Naive B cell (primary cell): ENCODE measurements around the gene RAB26. TPM values are rescaled to one million over a fixed set of nuclear protein-coding genes. Genes with fewer than 3 reads are reported as not detected.
"Not testable (repeated sequence)": the region's sequence is repeated elsewhere in the genome, so short reads cannot be mapped to it uniquely, and the experiment has no call there.

Experiments used
- ATAC-seq, 2 donors: fragments of 150-1000 bp; cut with Tn5 transposase; 2 replicates each; pipeline ENCODE4 v1.10.0; 2021; ENCODE audit warnings: low read depth in 2 of 2, mild to moderate bottlenecking in 2 of 2, moderate library complexity in 2 of 2
- DNase-seq: peaks from one replicate; pipeline ENCODE4 v3.0.0; 2022
- H3K27ac Mint-ChIP-seq, 6 donors: one replicate each; pipeline ENCODE4 v1.8.0; 2020 to 2022; ENCODE audit warnings: mild to moderate bottlenecking in 6 of 6, mixed read lengths in 6 of 6, moderate library complexity in 5 of 6, inconsistent platforms in 2 of 6
- H3K27me3 Mint-ChIP-seq, 3 donors: one replicate each; pipeline ENCODE4 v1.8.0; 2021 to 2022; ENCODE audit warnings: mixed read lengths in 3 of 3, mild to moderate bottlenecking in 1 of 3
- H3K36me3 Mint-ChIP-seq, 2 donors: one replicate each; pipeline ENCODE4 v1.8.0; 2020 to 2022; ENCODE audit warnings: mixed read lengths in 2 of 2, inconsistent platforms in 1 of 2, mild to moderate bottlenecking in 1 of 2
- H3K4me1 Mint-ChIP-seq, 3 donors: one replicate each; pipeline ENCODE4 v1.8.0; 2020 to 2022; ENCODE audit warnings: mixed read lengths in 3 of 3, inconsistent platforms in 1 of 3, mild to moderate bottlenecking in 1 of 3, moderate library complexity in 1 of 3
- H3K4me3 Mint-ChIP-seq, 8 donors: one replicate each; pipeline ENCODE4 v1.8.0; 2020 to 2022; ENCODE audit warnings: mild to moderate bottlenecking in 8 of 8, mixed read lengths in 8 of 8, moderate library complexity in 8 of 8, inconsistent platforms in 2 of 8
- H3K9me3 Mint-ChIP-seq, 7 donors: one replicate each; pipeline ENCODE4 v1.8.0; 2020 to 2022; ENCODE audit warnings: mixed read lengths in 7 of 7, mild to moderate bottlenecking in 5 of 7, inconsistent platforms in 2 of 7, moderate library complexity in 1 of 7
- polyA plus RNA-seq, 6 donors: library from polyadenylated mRNA; unstranded; fragments of 300-500 nt; fragmentation: Illumina TruSeq; gene quantifications; one replicate each; pipeline ENCODE4 v1.2.3, GENCODE V29; 2021; ENCODE audit warnings: low read depth in 6 of 6

Gene RAB26, protein sequence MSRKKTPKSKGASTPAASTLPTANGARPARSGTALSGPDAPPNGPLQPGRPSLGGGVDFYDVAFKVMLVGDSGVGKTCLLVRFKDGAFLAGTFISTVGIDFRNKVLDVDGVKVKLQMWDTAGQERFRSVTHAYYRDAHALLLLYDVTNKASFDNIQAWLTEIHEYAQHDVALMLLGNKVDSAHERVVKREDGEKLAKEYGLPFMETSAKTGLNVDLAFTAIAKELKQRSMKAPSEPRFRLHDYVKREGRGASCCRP
- 1 to 10 TPM in 4 of 6 donors, under 1 TPM in 1, not detected in 1; 0.66 to 2.7 (median 1.4) TPM for polyA plus RNA-seq

DNA sequence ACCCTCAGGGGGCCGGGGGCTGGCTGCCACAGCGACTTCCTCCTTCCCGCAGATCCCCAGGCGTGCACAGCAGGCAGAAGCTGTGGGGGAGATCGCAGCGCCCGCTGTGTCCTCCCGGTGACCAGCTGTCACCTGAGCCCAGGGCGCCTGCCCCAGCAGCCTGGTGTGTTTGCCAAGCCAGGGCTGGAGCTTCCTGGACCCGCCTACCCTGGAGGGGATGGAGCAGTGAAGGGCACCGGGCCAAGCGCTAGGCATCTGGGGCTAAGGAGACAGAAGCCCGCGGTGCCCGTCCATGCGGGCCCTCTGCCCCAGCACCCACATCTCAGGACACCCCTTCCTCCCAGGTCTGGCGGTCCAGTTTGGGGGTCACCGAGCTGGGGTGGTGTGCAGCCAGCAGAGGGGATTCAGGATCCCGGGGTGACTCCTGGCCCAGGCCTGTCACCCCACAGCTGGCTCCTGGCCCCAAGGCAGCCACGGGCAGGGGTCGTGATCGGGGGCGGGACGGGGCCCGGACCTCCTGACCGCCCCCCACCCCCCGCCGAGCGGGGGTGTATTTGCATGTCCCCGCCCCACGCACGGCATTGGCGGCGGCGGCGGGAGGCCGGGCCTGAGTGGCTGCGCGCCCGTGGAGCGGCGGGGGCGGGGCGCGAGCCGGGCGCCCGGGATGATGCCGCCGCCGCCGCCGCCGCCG is at the start of gene RAB26:
Gene RAB26 (plus strand): TSS at position 645 of the 691 bp plus-strand sequence. CDS start 159 bp downstream, outside the sequence.
- DNase-seq = peak; percentile 61
- no peaks in the 10 kb centered on the region for H3K27me3 Mint-ChIP-seq
- no peaks in the 10 kb centered on the region for H3K36me3 Mint-ChIP-seq
- H3K4me3 Mint-ChIP-seq = peak within 1 kb of the TSS; percentile 51 to 81 (median 66)
- peak within 1 kb of the TSS in 2 of 6 donors; percentile 26 to 60 for H3K27ac Mint-ChIP-seq
- H3K9me3 Mint-ChIP-seq = no peaks in the 10 kb centered on the region
- peak; percentile 85 to 86 for ATAC-seq
- H3K4me1 Mint-ChIP-seq = peaks cover 14 to 17% (median 15%) of the 10 kb centered on the region in 3 donors

DNA sequence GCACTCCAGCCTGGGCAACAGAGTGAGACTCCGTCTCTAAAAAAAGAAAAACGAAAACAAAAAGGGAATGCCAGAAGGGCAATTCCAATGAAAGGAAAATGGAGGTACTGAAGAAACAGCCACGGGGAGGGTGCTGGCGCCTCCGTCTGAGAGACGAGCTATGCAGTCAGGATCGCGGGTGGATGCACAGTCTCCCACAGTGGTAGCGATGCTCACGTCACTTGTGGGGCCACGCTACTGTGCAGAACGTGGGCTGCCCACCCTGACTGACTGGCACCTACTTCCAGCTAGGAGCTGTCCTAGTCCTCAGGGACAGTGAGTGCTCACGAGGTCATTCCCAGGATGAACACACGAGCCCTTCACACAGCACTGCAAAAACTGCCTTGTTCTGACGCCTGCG is 46.8 kb upstream of the RAB26 start:
- not testable (repeated sequence) for DNase-seq, H3K4me3 Mint-ChIP-seq, H3K27me3 Mint-ChIP-seq, H3K27ac Mint-ChIP-seq, H3K36me3 Mint-ChIP-seq, H3K4me1 Mint-ChIP-seq, H3K9me3 Mint-ChIP-seq, ATAC-seq

DNA sequence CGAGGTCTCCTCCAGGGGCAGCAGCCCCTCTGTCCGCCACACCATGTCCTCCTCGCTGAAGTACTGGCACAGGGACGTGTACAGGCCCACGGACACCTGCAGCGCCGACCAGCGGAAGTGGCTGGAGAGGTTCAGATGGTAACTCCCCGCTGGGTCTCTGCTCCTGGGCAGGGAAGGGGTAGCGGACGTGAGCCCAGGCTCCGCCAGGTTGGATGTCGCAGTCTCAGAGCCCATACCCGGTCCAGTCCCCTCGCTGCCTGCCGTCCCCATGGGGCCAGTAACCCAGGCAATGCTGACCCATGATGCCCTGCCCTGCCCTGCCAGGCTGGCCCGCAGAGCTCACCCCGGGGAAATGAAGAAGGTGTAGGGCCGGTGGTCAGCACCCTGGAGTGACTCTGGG is 46.0 kb upstream of the RAB26 start:
- H3K36me3 Mint-ChIP-seq = no peaks in the 10 kb centered on the region
- no peak overlapping the region for H3K27ac Mint-ChIP-seq
- peaks cover 0 to 3% (median 1%) of the 10 kb centered on the region in 3 donors for H3K4me1 Mint-ChIP-seq
- no peaks in the 10 kb centered on the region for H3K9me3 Mint-ChIP-seq
- DNase-seq = no peak
- no peak for ATAC-seq
- no peak overlapping the region for H3K4me3 Mint-ChIP-seq
- no peaks in the 10 kb centered on the region for H3K27me3 Mint-ChIP-seq

DNA sequence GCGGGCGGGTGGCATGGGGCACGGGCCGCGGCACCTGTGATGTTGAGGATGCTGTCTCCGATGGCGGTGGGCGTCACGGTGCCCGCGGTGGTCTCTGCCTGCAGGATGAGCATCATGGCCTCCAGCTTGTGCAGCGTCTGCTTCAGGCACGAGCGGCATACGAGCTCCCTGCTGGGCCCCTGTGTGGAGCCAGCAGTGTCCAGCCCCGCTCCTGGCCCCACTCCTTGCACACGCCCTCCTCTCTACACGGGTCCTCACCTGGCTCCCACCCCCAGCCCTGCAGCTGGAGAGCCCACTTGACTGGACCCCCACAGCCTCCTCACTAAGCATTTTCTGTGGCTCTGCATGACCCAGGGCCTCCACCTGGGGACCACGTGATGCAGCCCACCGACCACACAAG is 44.0 kb upstream of the RAB26 start:
- not testable (repeated sequence) for ATAC-seq, H3K36me3 Mint-ChIP-seq, DNase-seq

DNA sequence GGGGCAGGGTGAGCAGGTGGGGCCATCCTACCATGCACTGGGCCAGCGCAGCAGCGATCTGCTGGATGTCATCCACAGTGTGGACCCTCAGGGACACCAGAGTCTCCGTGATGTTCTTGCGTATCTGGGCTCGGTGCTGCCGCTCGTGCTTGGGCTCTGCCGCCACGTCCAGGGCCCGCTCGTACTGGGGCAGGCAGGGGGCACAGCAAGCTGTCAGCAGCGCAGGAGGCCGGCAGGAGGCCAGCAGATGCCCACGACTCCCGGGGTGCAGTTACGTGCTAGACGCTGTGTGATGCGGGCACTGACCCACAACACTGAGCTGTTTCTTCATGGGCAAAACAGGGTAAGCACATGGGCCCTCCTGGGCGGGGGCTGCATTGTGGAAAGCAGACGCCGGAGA is 43.1 kb upstream of the RAB26 start:
- H3K36me3 Mint-ChIP-seq, ATAC-seq, H3K4me3 Mint-ChIP-seq, H3K9me3 Mint-ChIP-seq, DNase-seq, H3K27ac Mint-ChIP-seq, H3K4me1 Mint-ChIP-seq, H3K27me3 Mint-ChIP-seq: not testable (repeated sequence)

More for the DNA sequence above, 44.0 kb upstream of the RAB26 start:
- not testable (repeated sequence) for H3K4me1 Mint-ChIP-seq, H3K4me3 Mint-ChIP-seq, H3K27me3 Mint-ChIP-seq, H3K9me3 Mint-ChIP-seq
- peak overlapping the region in 1 of 6 donors; percentile 66 for H3K27ac Mint-ChIP-seq

DNA sequence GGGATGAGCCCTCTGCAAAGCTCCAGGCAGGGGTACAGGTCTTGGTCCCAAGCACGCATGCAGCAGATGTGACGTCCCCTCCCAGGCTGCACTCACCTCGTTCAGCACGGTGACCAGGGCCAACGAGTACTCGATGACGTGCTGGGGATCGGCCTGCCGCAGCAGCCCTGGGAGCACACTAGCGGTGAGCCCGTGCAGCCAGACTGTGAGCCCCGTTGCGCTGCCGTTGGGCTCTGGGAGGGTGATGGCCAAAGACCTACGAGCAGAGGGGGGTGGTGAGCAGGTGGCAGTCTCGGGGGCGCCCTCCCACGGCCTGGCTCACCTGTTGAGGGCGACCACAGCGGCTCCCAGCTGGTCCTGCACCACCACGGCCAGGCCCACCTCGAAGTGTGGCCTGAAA is 42.7 kb upstream of the RAB26 start:
- not testable (repeated sequence) for H3K27me3 Mint-ChIP-seq, H3K36me3 Mint-ChIP-seq, ATAC-seq, H3K27ac Mint-ChIP-seq, H3K4me1 Mint-ChIP-seq, H3K9me3 Mint-ChIP-seq, DNase-seq
- H3K4me3 Mint-ChIP-seq = peak overlapping the region in 1 of 8 donors; percentile 44

DNA sequence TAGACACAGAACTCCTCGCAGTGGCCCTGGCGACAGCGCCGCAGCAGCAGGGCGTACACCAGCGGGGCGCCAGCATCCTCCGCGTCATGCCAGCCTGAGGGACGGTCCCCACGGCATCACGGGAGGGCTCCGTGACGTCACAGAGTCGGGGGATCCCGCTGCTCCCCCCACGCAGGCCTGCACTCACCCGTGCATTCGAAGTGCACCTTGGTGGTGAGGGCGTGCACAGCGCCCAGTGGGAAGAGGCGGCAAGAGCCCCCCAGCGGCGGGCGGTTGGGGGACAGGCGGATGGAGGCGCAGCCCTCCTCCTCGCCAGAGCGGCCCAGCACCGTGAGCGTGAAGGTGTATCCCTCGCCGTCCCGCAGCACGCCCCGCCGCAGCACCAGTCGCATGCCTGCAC is 42.2 kb upstream of the RAB26 start:
- not testable (repeated sequence) for H3K36me3 Mint-ChIP-seq

DNA sequence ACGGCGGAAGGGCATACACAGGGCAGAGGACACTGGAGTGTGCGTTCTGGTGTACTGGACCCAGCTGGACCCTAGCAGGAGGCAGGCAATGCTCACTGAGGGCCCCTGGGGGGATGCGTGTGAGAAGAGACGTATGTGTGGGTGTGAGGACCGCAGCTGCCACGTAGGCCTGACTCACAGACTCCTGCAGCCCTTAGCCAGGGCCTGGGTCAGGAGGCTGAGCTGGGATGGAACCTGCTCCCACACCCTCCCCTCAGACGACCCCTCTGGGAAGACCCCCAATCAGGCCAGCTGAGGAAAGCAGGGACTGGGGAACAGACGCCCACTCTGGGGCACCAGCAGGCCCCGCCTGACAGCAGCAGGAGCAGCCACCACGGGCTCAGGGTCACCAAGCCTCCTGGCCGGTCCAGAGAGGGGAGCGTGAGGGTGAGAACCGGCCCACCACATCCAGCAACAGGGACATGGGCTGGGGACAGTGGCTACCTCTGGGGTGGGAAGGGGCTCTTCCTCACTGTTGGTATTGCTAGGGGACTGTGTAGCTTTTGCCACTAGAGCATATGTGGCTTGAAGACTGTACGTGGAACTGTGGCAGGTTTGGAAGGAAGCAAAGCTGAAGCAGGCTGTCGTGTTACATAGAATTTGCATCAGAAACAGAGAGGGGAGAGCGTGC is 41.2 kb upstream of the RAB26 start:
- not testable (repeated sequence) for H3K4me3 Mint-ChIP-seq, H3K9me3 Mint-ChIP-seq, DNase-seq, H3K27me3 Mint-ChIP-seq, ATAC-seq, H3K4me1 Mint-ChIP-seq, H3K36me3 Mint-ChIP-seq
- H3K27ac Mint-ChIP-seq = peak overlapping the region in 2 of 6 donors; percentile 63 to 70

More for the DNA sequence above, 42.2 kb upstream of the RAB26 start:
- not testable (repeated sequence) for H3K4me1 Mint-ChIP-seq, ATAC-seq, H3K4me3 Mint-ChIP-seq, H3K27me3 Mint-ChIP-seq, H3K9me3 Mint-ChIP-seq, DNase-seq, H3K27ac Mint-ChIP-seq

DNA sequence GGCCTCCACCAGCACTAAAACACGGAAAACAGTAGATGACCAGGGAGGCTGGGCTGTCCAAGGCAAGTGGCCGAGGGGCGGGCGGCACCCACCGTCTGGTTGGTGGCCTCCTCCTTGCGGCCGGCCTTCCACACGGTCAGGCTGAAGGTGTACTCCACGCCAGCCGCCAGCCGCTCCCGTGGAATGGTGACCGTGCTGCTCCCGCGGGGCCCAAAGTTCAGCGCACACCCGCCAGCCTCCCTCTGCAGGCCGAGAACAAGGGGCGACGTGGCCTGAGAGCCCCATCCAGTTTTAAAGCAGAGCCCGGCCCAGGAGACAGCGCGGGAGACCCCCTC is 40.7 kb upstream of the RAB26 start:
- H3K36me3 Mint-ChIP-seq, DNase-seq, H3K9me3 Mint-ChIP-seq, H3K27ac Mint-ChIP-seq, H3K27me3 Mint-ChIP-seq, H3K4me1 Mint-ChIP-seq, H3K4me3 Mint-ChIP-seq, ATAC-seq: not testable (repeated sequence)

DNA sequence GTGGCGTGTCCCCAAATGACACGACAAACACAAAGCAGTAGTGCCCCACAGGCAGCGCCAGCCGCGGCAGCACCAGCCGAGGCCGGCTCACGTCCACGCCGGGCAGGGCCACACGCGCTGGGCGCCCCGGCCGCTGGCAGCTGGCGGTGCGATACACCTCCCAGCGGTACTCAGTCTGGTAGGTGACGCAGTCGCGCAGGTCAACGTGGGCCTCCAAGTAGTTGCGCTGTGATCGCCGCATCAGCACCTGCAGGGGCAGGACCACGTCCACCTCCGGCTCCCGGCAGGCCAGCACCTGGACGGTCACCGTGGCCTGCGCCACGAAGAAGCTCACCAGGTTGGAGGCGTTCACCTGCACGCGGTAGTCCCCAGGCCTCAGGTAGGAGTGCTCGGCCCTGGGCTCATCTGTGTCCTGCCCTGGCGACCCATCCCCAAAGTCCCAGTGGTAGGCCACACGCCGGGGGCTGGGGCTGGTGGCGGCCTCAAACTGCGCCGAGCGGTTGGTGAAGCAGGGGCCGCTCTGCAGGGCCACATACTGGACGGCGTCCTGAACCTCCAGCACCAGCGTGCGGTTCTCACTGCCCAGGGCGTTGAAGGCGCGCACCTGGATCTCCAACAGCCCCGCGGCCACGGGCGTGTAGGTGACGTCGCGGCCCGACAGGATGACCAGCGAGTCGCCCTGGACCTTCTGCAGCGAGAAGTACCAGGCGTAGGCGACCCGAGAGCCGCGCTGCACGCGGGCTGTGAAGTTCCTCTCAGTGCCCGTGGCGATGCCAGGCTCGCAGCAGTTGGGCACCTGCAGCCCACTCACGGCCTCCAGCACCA is 39.8 kb upstream of the RAB26 start:
- not testable (repeated sequence) for H3K4me3 Mint-ChIP-seq, ATAC-seq, H3K9me3 Mint-ChIP-seq, H3K27ac Mint-ChIP-seq, H3K36me3 Mint-ChIP-seq, H3K4me1 Mint-ChIP-seq, DNase-seq, H3K27me3 Mint-ChIP-seq

DNA sequence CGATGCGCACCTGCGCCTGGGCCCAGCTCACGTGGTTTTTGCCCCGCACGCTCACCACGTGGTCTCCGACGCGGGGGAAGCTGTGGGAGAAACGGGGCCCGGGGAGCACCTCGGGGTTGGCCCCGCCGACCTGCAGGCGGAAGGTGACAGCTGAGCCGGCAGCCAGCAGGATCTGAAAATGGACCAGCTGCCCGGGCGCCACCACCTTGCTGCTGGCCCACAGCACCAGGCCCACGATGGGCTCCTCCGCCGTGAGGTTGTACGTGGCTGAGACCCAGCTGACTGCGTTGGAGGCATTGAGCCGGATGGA is 39.2 kb upstream of the RAB26 start:
- not testable (repeated sequence) for ATAC-seq, H3K4me3 Mint-ChIP-seq, H3K36me3 Mint-ChIP-seq, H3K4me1 Mint-ChIP-seq, H3K27ac Mint-ChIP-seq, DNase-seq, H3K9me3 Mint-ChIP-seq, H3K27me3 Mint-ChIP-seq

DNA sequence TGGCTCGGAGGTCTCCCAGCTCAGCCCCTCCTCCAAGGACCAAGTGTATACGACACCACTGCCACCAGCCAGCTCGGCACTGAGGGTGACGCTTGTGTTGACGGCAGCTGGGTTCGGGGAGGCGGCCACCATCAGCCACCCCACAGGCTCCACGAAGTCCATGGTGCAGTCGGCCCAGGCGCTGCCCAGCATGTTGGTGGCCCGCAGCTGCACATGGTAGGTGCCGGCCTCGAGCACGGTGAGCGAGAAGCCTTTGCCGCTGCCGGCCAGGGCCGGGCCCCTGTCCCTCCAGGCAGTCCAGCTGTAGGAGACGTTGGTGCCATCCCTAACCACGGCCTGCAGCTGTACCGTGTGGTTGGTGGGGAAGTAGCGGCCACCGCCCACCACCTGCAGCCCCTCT is 38.6 kb upstream of the RAB26 start:
- not testable (repeated sequence) for H3K4me1 Mint-ChIP-seq, DNase-seq, H3K4me3 Mint-ChIP-seq, H3K9me3 Mint-ChIP-seq, ATAC-seq, H3K27ac Mint-ChIP-seq, H3K36me3 Mint-ChIP-seq, H3K27me3 Mint-ChIP-seq

DNA sequence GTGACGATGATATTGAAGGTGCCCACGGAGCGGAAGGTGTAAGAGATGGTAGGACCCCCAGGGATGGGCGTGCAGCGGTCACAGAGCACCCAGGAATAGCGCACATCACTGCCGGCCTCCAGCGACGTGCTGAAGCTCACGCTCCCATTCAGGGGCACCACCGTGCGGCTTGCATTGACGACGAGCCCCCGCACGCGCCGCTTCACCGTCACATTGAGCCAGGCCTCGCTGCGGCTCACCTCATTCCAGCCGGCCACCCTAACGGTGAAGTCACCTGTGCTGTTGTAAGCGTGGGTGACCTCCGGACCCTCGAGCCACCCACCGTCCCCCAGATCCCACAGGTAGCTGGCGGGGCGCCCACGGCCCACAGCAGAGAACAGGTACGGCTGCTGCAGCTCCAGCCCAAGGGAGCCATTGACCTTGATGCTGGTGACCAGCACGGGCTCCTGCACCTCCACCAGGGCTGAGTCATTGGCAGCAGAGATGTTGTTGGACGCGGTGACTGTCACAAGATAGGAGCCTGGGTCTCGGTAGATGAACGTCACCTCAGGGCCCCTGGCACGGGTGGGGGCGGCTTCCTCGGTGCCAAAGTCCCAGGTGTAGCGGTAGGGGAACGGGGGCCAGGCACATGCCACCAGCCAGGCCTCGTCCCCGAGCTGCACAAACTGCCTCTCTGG is 38.0 kb upstream of the RAB26 start:
- not testable (repeated sequence) for H3K27me3 Mint-ChIP-seq, H3K9me3 Mint-ChIP-seq, H3K27ac Mint-ChIP-seq, H3K4me1 Mint-ChIP-seq, DNase-seq, H3K36me3 Mint-ChIP-seq, ATAC-seq, H3K4me3 Mint-ChIP-seq
